Erythroblast (primary cell): ENCODE measurements around the gene ATP6V0B.

Experiments
- DNase-seq, 2 experiments: peaks; one replicate each; lab custom pipeline; 2025; lab: John Stamatoyannopoulos, UW
- GATA1 ChIP-seq: IDR thresholded peaks from 2 replicates; pipeline ENCODE4 v1.6.1; 2011; ENCODE audit warnings: low read depth, mild to moderate bottlenecking, control low read depth, low read length, moderate library complexity
- POLR2A ChIP-seq: IDR thresholded peaks from 2 replicates; pipeline ENCODE4 v1.6.1; 2011; ENCODE audit warnings: mild to moderate bottlenecking, low read length

Gene ATP6V0B

DNA sequence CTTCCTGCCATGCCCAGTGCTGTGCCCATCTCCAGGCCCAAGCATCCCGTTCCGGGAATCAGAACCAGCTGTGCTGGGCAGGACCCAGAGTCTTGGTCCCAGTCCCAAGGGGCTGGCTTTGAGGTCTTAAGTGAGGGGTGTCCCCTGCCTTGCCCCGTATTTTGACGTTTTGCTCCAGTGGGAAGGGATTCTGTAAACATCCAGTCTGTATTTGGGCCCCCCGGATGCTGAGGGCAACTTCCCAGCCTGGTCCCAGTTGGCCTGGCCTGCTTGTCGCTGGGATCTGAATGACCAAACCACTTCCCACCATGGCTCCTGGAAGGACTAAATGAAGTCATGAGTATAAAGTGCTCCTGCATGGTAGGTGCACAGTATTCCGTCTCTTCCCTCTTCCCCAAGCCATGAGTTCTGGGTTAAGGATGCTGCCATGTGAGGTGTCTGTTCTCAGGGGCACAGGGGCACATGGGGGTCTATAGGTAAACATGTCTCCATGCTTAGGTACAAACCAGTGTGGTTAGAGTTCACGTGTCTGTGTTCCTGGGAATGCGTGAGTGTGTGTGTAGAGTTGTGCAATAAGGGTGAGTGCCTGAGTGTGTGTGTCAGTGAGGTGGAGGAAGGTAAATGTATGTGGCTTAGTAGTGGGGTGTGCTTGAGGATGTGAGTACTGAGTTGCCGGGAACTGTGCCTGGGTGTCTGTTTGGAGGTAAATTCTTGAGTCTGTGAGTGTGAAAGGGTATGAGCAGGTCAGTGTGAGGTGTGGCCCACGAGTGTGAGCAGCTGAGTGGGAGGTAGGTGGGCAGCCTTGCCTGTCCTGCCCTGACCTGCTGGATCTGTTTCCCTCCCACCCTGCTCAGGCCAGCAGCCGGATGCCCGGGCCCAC lies 5.7 kb downstream of the ATP6V0B start:
- no peak for DNase-seq
- TF ChIP-seq GATA1 (no peak), POLR2A (no peak)

DNA sequence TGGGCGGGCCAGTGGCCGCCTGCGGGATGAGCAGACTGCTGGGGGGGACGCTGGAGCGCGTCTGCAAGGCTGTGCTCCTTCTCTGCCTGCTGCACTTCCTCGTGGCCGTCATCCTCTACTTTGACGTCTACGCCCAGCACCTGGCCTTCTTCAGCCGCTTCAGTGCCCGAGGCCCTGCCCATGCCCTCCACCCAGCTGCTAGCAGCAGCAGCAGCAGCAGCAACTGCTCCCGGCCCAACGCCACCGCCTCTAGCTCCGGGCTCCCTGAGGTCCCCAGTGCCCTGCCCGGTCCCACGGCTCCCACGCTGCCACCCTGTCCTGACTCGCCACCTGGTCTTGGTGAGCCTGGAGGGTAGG lies 6.4 kb downstream of the ATP6V0B start:
- no peak for DNase-seq
- no peak for TF ChIP-seq POLR2A
- TF ChIP-seq GATA1 = no peak

DNA sequence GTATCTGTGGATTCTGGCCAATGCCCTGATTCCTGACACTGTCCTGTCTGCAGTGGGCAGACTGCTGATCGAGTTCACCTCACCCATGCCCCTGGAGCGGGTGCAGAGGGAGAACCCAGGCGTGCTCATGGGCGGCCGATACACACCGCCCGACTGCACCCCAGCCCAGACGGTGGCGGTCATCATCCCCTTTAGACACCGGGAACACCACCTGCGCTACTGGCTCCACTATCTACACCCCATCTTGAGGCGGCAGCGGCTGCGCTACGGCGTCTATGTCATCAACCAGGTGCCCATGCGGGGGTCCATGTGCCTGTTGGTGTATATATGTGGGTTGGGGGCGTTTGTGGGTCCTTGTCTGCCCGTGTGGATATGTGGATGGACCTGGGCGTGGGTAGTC lies 6.9 kb downstream of the ATP6V0B start:
- TF ChIP-seq POLR2A (no peak), GATA1 (no peak)
- no peak for DNase-seq

DNA sequence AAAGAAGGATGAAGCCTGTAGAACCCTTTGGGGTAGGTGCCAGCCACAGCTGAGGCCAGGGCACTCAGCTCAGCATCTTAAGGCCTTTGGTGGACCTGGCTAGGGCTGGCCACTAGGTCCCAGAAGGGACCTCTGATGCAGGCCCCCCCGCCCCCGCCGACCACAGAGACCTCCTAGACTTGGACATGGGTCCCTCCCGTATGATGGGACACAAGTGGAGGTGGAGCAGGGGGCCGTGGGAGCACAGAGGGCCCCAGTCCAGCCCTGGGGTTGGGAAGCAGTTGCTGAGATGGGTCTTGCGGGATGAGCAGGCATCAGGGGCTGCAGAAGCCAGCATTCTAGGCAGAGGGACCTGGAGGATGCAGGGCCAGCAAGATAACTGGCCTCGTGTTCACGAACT lies 7.5 kb downstream of the ATP6V0B start:
- no peak for TF ChIP-seq GATA1
- TF ChIP-seq POLR2A = no peak
- DNase-seq = no peak

DNA sequence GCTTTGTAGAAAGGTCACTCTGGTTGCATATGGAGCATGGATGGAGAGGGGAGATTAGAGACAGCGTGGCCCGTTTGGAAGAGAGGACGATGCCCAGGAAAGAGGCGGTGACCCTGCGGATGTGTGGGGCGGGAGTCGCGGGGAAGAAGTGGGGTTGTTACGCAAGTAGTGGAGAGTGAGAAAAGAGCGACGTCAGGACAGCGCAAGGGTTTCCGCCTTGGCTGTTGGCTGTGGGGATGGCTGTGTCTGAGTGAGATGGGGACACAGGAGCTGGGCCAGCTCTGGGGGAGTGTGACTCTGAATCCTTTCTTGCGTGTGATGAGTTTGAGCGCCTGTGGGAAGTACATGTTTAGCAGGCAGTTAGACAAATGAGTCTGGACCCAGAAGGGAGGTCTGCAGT lies 8.0 kb downstream of the ATP6V0B start:
- TF ChIP-seq GATA1 (no peak), POLR2A (no peak)
- DNase-seq = peak in 1 of 2 experiments; percentile 27

DNA sequence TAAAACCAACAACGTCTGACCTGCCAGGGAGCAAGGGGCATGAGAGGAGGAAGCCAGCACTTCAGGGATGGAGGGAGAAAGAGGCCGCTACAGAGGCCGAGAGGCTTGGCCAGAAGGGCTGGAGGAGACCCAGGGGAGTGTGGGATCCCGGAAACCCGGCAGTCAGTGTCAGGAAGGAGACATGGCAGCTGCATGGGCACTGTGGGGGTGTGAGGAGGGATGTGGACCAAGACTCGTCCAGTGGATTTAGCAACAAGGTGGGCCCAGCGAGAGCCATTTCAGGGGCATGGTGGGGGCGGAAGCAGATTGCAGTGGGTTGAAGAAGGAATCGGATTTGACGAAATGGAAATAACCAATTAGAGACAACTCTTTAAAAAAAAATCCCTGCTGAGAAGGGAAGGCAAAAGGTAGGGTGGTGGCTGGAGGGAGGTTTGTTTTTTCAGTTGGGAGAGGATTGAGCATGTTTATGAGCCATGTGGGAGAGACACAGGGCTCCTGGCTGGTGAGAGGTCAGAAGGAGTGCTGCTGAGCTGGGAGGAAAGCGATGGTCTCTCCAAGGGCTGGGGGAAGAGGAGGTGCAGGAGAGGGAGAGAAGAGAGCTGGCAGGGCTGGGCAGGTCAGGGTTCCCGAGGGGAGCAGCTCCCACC lies 8.6 kb downstream of the ATP6V0B start:
- no peak for TF ChIP-seq POLR2A
- no peak for DNase-seq

DNA sequence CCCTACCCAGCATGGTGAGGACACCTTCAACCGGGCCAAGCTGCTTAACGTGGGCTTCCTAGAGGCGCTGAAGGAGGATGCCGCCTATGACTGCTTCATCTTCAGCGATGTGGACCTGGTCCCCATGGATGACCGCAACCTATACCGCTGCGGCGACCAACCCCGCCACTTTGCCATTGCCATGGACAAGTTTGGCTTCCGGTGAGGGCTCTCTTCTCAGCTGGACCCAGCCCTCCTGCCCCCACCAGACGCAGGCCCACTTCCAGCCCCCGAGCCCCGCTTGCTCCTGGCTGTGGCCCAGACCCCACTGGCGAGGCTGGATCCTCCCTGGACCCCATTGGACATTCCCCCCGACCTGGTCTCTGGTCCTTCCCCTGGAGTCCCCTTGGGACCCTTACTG lies 10.1 kb downstream of the ATP6V0B start:
- no peak for DNase-seq
- TF ChIP-seq POLR2A = no peak
- TF ChIP-seq GATA1 = no peak

DNA sequence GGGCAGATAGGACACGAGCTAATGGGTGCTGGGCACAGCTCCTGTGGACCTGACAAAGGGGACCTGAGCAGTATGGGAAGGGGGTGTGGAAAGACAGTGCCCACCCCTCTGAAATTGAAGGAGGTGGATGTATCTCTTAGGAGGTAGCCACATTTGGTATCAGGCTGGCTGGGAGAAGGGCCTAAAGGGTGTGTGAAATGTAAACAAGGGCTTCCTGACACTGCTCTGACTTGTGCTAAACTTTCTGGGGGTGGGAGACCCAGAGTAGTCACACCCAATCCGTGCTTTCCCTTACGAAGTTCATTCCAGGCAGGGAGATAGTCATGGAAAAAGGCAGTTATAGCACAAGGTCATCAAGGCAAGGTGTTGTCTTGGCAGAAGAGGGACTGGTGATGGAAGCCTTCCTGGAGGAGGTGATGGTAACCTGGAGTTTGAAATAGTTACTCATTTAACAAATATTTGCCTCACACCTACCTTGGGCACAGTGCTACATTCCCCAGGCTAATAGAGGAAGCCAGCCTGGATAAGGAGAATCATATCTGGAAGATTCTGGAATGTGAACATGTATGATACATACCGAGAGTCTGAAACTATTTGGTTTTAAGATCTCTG lies 11.3 kb downstream of the ATP6V0B start:
- DNase-seq = no peak
- TF ChIP-seq POLR2A = no peak
- no peak for TF ChIP-seq GATA1

DNA sequence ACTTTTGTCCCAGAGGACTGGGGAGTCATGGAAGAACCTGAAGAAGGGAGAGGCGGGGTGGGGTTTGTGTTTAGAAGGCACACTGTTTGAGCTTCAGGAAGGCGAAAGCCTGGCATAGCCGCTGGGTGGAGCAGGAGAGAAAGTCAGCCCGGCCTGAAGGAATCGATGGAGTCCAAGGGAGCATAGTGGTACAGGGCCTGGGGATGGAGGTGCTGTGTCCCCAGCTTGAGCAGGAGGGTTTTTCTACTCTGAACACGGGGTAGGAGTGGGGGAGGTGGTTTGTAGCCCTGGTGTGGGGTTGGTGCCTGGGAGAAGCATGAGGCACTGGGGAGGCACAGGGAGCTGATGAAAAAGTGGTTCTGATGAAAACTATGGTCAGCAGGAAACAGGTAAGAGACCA lies 12.0 kb downstream of the ATP6V0B start:
- DNase-seq = no peak
- TF ChIP-seq POLR2A = no peak
- TF ChIP-seq GATA1 = no peak

DNA sequence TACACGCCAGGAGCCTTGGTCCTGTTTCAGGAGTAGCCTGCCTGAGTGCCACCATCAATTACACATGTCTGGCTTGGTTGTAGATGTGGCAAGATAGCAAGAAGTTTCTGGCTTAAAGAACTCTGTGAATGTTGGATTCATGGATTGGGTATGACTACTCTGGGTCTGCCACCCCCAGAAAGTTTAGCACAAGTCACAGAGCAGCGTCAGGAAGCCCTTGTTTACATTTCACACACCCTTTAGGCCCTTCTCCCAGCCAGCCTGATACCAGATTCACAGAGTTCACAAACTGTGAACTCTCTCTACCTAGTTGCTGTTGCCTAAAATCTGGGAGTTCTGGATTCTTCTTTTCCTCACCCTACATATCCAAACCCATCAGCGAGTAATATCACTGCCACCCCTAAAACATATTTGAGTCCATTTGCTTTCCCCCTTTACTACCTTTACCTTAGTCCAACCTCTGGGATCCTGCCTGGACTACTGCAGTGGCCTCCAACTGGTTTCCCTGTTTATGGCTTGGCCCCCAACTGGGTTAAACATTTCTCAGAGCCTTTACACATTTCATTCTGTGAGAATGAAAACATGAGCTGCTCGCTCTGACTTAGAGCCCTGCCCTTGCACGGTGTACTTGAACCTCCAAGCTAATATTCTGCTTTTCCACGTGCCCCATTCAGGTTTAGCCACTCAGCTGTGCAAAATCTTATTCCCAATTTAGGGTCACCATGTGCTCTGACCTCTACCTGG lies 12.6 kb downstream of the ATP6V0B start:
- DNase-seq = no peak
- TF ChIP-seq POLR2A (no peak), GATA1 (no peak)

DNA sequence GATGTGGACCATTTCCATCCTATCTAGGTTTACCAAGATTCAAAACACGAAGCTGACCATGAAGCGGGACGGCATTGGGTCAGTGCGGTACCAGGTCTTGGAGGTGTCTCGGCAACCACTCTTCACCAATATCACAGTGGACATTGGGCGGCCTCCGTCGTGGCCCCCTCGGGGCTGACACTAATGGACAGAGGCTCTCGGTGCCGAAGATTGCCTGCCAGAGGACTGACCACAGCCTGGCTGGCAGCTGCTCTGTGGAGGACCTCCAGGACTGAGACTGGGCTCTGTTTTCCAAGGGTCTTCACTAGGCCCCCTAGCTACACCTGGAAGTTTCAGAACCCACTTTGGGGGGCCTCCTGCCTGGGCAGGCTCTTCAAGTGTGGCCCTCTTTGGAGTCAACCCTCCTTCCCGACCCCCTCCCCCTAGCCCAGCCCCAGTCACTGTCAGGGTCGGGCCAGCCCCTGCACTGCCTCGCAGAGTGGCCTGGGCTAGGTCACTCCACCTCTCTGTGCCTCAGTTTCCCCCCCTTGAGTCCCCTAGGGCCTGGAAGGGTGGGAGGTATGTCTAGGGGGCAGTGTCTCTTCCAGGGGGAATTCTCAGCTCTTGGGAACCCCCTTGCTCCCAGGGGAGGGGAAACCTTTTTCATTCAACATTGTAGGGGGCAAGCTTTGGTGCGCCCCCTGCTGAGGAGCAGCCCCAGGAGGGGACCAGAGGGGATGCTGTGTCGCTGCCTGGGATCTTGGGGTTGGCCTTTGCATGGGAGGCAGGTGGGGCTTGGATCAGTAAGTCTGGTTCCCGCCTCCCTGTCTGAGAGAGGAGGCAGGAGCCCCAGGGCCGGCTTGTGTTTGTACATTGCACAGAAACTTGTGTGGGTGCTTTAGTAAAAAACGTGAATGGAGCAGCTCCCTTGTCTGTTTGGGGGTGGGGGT lies 15.8 kb downstream of the ATP6V0B start:
- DNase-seq = no peak
- TF ChIP-seq GATA1 (no peak), POLR2A (no peak)

DNA sequence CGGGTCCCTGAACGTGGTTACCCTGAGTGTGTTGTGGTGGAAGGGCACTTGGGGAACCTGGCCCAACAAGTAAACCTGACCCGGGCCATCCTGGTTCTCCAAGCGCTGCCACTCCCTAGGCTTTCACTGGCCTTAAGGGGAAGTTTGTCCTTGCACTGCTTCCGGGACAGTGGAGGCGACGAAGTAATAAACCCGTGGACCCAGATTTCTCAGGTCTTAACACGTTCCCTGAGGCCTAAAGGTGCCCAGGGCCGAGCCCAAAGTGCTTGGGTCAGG lies 16.4 kb downstream of the ATP6V0B start:
- no peak for DNase-seq
- no peak for TF ChIP-seq POLR2A
- no peak for TF ChIP-seq GATA1
